ENCODE measurements around the gene LANCL2.

DNA sequence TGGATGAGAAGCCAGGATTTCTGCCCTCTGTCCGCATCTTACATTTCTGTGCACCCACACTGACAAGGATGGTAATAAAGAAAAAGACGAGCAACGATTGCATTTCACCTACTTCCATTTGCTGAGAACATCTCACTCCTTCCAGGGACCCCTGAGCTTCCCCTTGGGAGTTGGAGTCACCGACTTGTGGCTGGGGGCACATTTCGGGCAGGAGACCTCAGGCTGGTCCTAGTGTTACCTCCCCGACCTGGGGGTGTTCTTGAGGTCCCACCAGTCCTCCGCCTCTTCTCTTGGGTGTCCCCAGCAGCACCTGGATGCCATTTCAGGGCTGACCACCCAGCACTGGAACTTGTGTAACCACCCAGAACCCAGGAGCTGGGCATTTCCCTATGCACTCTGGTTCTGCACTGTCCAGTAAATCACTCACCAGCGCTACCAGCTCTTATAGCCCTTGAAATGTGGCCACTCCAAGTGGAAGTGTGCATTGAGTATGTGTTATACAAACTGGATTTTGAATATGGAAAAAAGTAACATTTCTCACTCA, 84.9 kb downstream of the LANCL2 start:
- TF ChIP-seq, protein P1, sequence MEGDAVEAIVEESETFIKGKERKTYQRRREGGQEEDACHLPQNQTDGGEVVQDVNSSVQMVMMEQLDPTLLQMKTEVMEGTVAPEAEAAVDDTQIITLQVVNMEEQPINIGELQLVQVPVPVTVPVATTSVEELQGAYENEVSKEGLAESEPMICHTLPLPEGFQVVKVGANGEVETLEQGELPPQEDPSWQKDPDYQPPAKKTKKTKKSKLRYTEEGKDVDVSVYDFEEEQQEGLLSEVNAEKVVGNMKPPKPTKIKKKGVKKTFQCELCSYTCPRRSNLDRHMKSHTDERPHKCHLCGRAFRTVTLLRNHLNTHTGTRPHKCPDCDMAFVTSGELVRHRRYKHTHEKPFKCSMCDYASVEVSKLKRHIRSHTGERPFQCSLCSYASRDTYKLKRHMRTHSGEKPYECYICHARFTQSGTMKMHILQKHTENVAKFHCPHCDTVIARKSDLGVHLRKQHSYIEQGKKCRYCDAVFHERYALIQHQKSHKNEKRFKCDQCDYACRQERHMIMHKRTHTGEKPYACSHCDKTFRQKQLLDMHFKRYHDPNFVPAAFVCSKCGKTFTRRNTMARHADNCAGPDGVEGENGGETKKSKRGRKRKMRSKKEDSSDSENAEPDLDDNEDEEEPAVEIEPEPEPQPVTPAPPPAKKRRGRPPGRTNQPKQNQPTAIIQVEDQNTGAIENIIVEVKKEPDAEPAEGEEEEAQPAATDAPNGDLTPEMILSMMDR (IDR thresholded peaks at IDR 0.05 in 2 of 3, conservative IDR thresholded peaks at IDR 0.05 in 1 of 3; ENCODE audit: insufficient read depth in 2 of 3, low read depth in 1 of 3, low read length in 3 of 3): no peak
- TF ChIP-seq POLR2A (conservative IDR thresholded peaks at IDR 0.05) (no peak), RNF2 (IDR thresholded peaks at IDR 0.05) (no peak), ELF4 (CRISPR knock-in tag; IDR thresholded peaks at IDR 0.05) (no peak), ZNF41 (CRISPR knock-in tag; conservative IDR thresholded peaks at IDR 0.05) (no peak)
